H1 (cell line): ENCODE measurements around the gene GMCL1. TPM values are rescaled to one million over a fixed set of nuclear protein-coding genes. Genes with fewer than 3 reads are reported as not detected.

ENCODE experiments used
- CTCF ChIA-PET: fragments of 300-600 bp; sonication (Branson Sonifier 250); formaldehyde crosslinking; loops from one replicate; lab custom pipeline; 2021; ENCODE audit not compliant: partially characterized antibody; lab: Charles Lee
- POLR2A ChIA-PET: fragments of 300-600 bp; sonication (Branson Sonifier 250); formaldehyde crosslinking; loops from one replicate; lab custom pipeline; 2021; ENCODE audit warnings: inconsistent platforms; ENCODE audit not compliant: partially characterized antibody; lab: Charles Lee
- DNase-seq, 2 experiments: peaks; one replicate each; pipeline versions ENCODE4 v3.0.0 to v3.0.0-alpha.2; 2010 to 2022; ENCODE audit warnings: low spot score in 2 of 2, low read depth in 1 of 2, mixed read lengths in 1 of 2
- FAIRE-seq: peaks from 2 replicates; lab custom pipeline; 2011; peaks lifted over from hg19 to GRCh38; lab: Jason Lieb, UNC
- H2AFZ ChIP-seq: 2 replicates; pipeline ENCODE4 v1.8.1; 2012; ENCODE audit warnings: low read length, inconsistent platforms
- H2AK5ac ChIP-seq: 2 replicates; pipeline ENCODE4 v1.6.1; 2013; ENCODE audit warnings: low read depth, low read length
- H2BK120ac ChIP-seq: replicated peaks from 2 replicates; pipeline ENCODE3; 2013; ENCODE audit warnings: low read depth, low read length, inconsistent platforms
- H2BK12ac ChIP-seq: 2 replicates; pipeline ENCODE4 v1.6.1; 2013; ENCODE audit warnings: low read depth, low read length
- H2BK15ac ChIP-seq: 2 replicates; pipeline ENCODE4 v1.6.1; 2013; ENCODE audit warnings: low read length
- H2BK20ac ChIP-seq: 2 replicates; pipeline ENCODE4 v1.6.1; 2013; ENCODE audit warnings: low read length
- H2BK5ac ChIP-seq: 2 replicates; pipeline ENCODE4 v1.6.1; 2013; ENCODE audit warnings: low read depth, low read length
- H3K14ac ChIP-seq: 2 replicates; pipeline ENCODE4 v1.6.1; 2013; ENCODE audit warnings: inconsistent platforms; ENCODE audit not compliant: insufficient read length
- H3K18ac ChIP-seq: 2 replicates; pipeline ENCODE4 v1.6.1; 2013; ENCODE audit warnings: low read length; ENCODE audit errors: extremely low read depth
- H3K23ac ChIP-seq: 2 replicates; pipeline ENCODE4 v1.6.1; 2013; ENCODE audit warnings: inconsistent platforms; ENCODE audit not compliant: insufficient read length
- H3K23me2 ChIP-seq: 2 replicates; pipeline ENCODE4 v1.6.1; 2013; ENCODE audit warnings: low read depth, low read length
- H3K27ac ChIP-seq: 2 replicates; pipeline ENCODE4 v1.6.1; 2011; ENCODE audit warnings: low read depth, low read length, inconsistent platforms
- H3K27me3 ChIP-seq, 4 experiments: replicated peaks in 1 of 4; 1 replicate in 1 of 4; 2 replicates in 3 of 4; pipeline versions ENCODE4 v1.6.1 to v1.8.1; 2011 to 2013; ENCODE audit warnings: low read length in 3 of 4, mild to moderate bottlenecking in 3 of 4, inconsistent platforms in 2 of 4, mixed read lengths in 2 of 4, moderate library complexity in 1 of 4; ENCODE audit not compliant: control insufficient read depth in 3 of 4, insufficient read depth in 3 of 4; ENCODE audit errors: extremely low read depth in 1 of 4
- H3K36me3 ChIP-seq, 4 experiments: 2 replicates each; pipeline versions ENCODE4 v1.6.1 to v1.8.1; 2011 to 2013; ENCODE audit warnings: mild to moderate bottlenecking in 4 of 4, low read length in 3 of 4, moderate library complexity in 2 of 4, control low read depth in 1 of 4, inconsistent platforms in 1 of 4; ENCODE audit not compliant: insufficient read depth in 4 of 4, control insufficient read depth in 2 of 4
- H3K4ac ChIP-seq: replicated peaks from 2 replicates; pipeline ENCODE3; 2013; ENCODE audit warnings: low read length, low read depth, mixed read lengths, inconsistent platforms; ENCODE audit not compliant: insufficient read length
- H3K4me1 ChIP-seq, 4 experiments: replicated peaks in 1 of 4; 1 replicate in 1 of 4; 2 replicates in 3 of 4; pipeline versions ENCODE4 v1.6.1 to v1.8.1; 2011 to 2013; ENCODE audit warnings: low read length in 3 of 4, inconsistent platforms in 2 of 4, mixed read lengths in 1 of 4; ENCODE audit not compliant: insufficient read depth in 4 of 4, control insufficient read depth in 3 of 4
- H3K4me2 ChIP-seq, 2 experiments: 2 replicates each; pipeline versions ENCODE4 v1.6.1 to v1.8.1; 2011 to 2013; ENCODE audit warnings: low read depth in 2 of 2, low read length in 2 of 2, control low read depth in 1 of 2, inconsistent platforms in 1 of 2, mild to moderate bottlenecking in 1 of 2; ENCODE audit not compliant: insufficient read depth in 1 of 2
- H3K4me3 ChIP-seq, 4 experiments: fragments of 200-600, 300-600 bp in 1 of 4; sonication (generic), shearing (Covaris generic), sonication (Bioruptor Twin) in 1 of 4; 2 replicates each; pipeline versions ENCODE4 v1.5.1 to v1.8.1; 2011 to 2016; ENCODE audit warnings: low read length in 4 of 4, low read depth in 3 of 4, control low read depth in 2 of 4, inconsistent platforms in 2 of 4, mild to moderate bottlenecking in 2 of 4, mixed read lengths in 1 of 4, moderate library complexity in 1 of 4; ENCODE audit not compliant: insufficient read depth in 2 of 4; ENCODE audit errors: extremely low read depth in 1 of 4
- H3K56ac ChIP-seq: replicated peaks from 2 replicates; pipeline ENCODE3; 2013; ENCODE audit warnings: low read depth, mild to moderate bottlenecking, mixed read lengths, low read length, inconsistent platforms; ENCODE audit not compliant: insufficient read length
- H3K79me1 ChIP-seq: 2 replicates; pipeline ENCODE4 v1.6.1; 2013; ENCODE audit warnings: low read depth, low read length, control low read depth
- H3K79me2 ChIP-seq, 2 experiments: 2 replicates each; pipeline versions ENCODE4 v1.6.1 to v1.8.1; 2012 to 2013; ENCODE audit warnings: low read length in 2 of 2, mild to moderate bottlenecking in 2 of 2, inconsistent platforms in 1 of 2; ENCODE audit not compliant: insufficient read depth in 2 of 2, control insufficient read depth in 1 of 2
- H3K9ac ChIP-seq, 4 experiments: replicated peaks in 1 of 4; 1 replicate in 1 of 4; 2 replicates in 3 of 4; pipeline versions ENCODE4 v1.6.1 to v1.8.1; 2011 to 2013; ENCODE audit warnings: low read depth in 3 of 4, low read length in 3 of 4, control low read depth in 2 of 4, mild to moderate bottlenecking in 2 of 4, moderate library complexity in 2 of 4, inconsistent platforms in 1 of 4; ENCODE audit errors: extremely low read depth in 1 of 4
- H3K9me3 ChIP-seq, 2 experiments: 2 replicates each; pipeline versions ENCODE4 v1.6.1 to v1.8.1; 2012 to 2013; ENCODE audit warnings: mild to moderate bottlenecking in 2 of 2, moderate library complexity in 2 of 2, control low read depth in 1 of 2, inconsistent platforms in 1 of 2, low read depth in 1 of 2, low read length in 1 of 2, mixed read lengths in 1 of 2; ENCODE audit not compliant: insufficient read depth in 2 of 2
- H4K20me1 ChIP-seq, 2 experiments: replicated peaks in 1 of 2; 2 replicates each; pipeline versions ENCODE3 to v1.8.1; 2011 to 2013; ENCODE audit warnings: inconsistent platforms in 2 of 2, low read length in 2 of 2, mild to moderate bottlenecking in 1 of 2; ENCODE audit not compliant: insufficient read depth in 2 of 2, control insufficient read depth in 1 of 2
- H4K5ac ChIP-seq: 2 replicates; pipeline ENCODE4 v1.6.1; 2013; ENCODE audit warnings: low read length, low read depth, mixed read lengths, inconsistent platforms; ENCODE audit not compliant: insufficient read length
- H4K8ac ChIP-seq: 2 replicates; pipeline ENCODE4 v1.8.0; 2013; ENCODE audit warnings: mild to moderate bottlenecking, moderate library complexity, low read length, inconsistent platforms; ENCODE audit not compliant: insufficient read depth; ENCODE audit errors: extremely low read depth
- H4K91ac ChIP-seq: replicated peaks from 2 replicates; pipeline ENCODE3; 2013; ENCODE audit warnings: low read length, mixed read lengths, inconsistent platforms; ENCODE audit not compliant: insufficient read length
- CTBP2 ChIP-seq: IDR thresholded peaks from 2 replicates; pipeline ENCODE4 v1.7.0; 2011; ENCODE audit warnings: borderline replicate concordance, mild to moderate bottlenecking, moderate library complexity, mixed read lengths, low read length; ENCODE audit not compliant: insufficient read depth, insufficient read length
- EZH2 ChIP-seq: fragments of 200-600 bp; sonication (generic); IDR thresholded peaks from 2 replicates; pipeline ENCODE4 v1.7.1; 2012; ENCODE audit warnings: low read depth, mild to moderate bottlenecking, moderate library complexity, low read length, inconsistent platforms; ENCODE audit not compliant: severe bottlenecking
- JUND ChIP-seq: IDR thresholded peaks from 2 replicates; pipeline ENCODE4 v1.6.1; 2011; ENCODE audit warnings: mild to moderate bottlenecking, improper control_type of control experiment, low read length
- NANOG ChIP-seq: IDR thresholded peaks from 2 replicates; pipeline ENCODE4 v1.6.1; 2011; ENCODE audit warnings: low read length, low read depth, mild to moderate bottlenecking, inconsistent platforms; ENCODE audit not compliant: insufficient read depth, poor library complexity, severe bottlenecking
- NRF1 ChIP-seq: IDR thresholded peaks from 2 replicates; pipeline ENCODE4 v1.6.1; 2011; ENCODE audit warnings: mild to moderate bottlenecking, low read depth, low read length, improper control_type of control experiment
- POLR2A ChIP-seq, 2 experiments: IDR thresholded peaks; 1 replicate in 1 of 2; 2 replicates in 1 of 2; pipeline ENCODE4 v1.6.1; 2011; ENCODE audit warnings: low read depth in 2 of 2, low read length in 2 of 2, mild to moderate bottlenecking in 2 of 2; ENCODE audit errors: control extremely low read depth in 1 of 2
- RBBP5 ChIP-seq: IDR thresholded peaks from 2 replicates; pipeline ENCODE4 v1.7.1; 2012; ENCODE audit warnings: low read depth, mild to moderate bottlenecking, inconsistent platforms, low read length, moderate library complexity, borderline replicate concordance
- SP4 ChIP-seq: IDR thresholded peaks from 2 replicates; pipeline ENCODE4 v1.6.1; 2012; ENCODE audit warnings: low read length, inconsistent platforms
- TAF1 ChIP-seq: IDR thresholded peaks from 2 replicates; pipeline ENCODE4 v1.6.1; 2011; ENCODE audit warnings: mild to moderate bottlenecking, low read depth, low read length
- TEAD4 ChIP-seq: IDR thresholded peaks from 2 replicates; pipeline ENCODE4 v1.6.1; 2012; ENCODE audit warnings: low read depth, low read length, inconsistent platforms, mixed read lengths
- YY1 ChIP-seq: IDR thresholded peaks from 2 replicates; pipeline ENCODE4 v1.6.1; 2011; ENCODE audit warnings: low read depth, mild to moderate bottlenecking, low read length
- ZNF274 ChIP-seq: IDR thresholded peaks from 2 replicates; pipeline ENCODE4 v1.7.0; 2012; ENCODE audit warnings: low read length, borderline replicate concordance; ENCODE audit errors: extremely low read depth
- WGBS, 2 experiments: shearing (Covaris generic) in 1 of 2; methylation state at CpG; one replicate each; pipeline versions ENCODE4 v1.1.6 to v1.1.7; 2013 to 2015; ENCODE audit warnings: low lambda C conversion rate in 2 of 2, mixed read lengths in 2 of 2, inconsistent platforms in 1 of 2, low coverage in 1 of 2, missing lambda C conversion rate in 1 of 2; ENCODE audit not compliant: insufficient replicate concordance in 2 of 2, insufficient coverage in 1 of 2, insufficient read length in 1 of 2; ENCODE audit errors: extremely low coverage in 1 of 2, missing lambda C conversion rate in 1 of 2; 5-methylcytosine and 5-hydroxymethylcytosine counted together
- polyA plus RNA-seq, 7 experiments: library from polyadenylated mRNA; depleted of rRNA in 3 of 7; stranded (reverse) in 5 of 7; unstranded in 2 of 7; fragments of >200 nt in 5 of 7; fragments of 200-250 nt in 2 of 7; gene quantifications; 1 replicate in 5 of 7; 2 replicates in 1 of 7; 4 replicates in 1 of 7; pipeline versions ENCODE4 v1.2.1 to v1.2.3, GENCODE V29; 2011 to 2013; ENCODE audit warnings: missing spikeins in 2 of 7, mixed read lengths in 2 of 7
- total RNA-seq: library from RNA; stranded (reverse); fragmentation: NEBNext Ultra II Directional; extraction: Animal tissue kit (Norgen Biotek cat#: 25700); gene quantifications from 2 replicates; pipeline ENCODE4 v1.2.1, GENCODE V29; 2021
- TF ChIP-seq, protein P1 (sequence below): IDR thresholded peaks from 2 replicates; pipeline ENCODE4 v1.6.1; 2012; ENCODE audit warnings: low read length, inconsistent platforms

GMCL1 gene
- total and polyA plus RNA-seq, 2 of the 8 experiments (the other 6 are each of a cell fraction or from before 2014, with no cell fraction given) = 6.5 to 21.9 TPM

- H2BK5ac ChIP-seq = no peak overlapping the region
- ChIA-PET POLR2A (no interaction called here), CTCF (interaction anchor here (1.2 to 1.3 kb wide), 2 partner anchors 19 to 111 kb away, joined by 3 read pairs; no protein-coding TSS in a partner anchor)
- no peak overlapping the region for H2BK12ac ChIP-seq
- H3K4ac ChIP-seq = no peak overlapping the region
- no peak overlapping the region for H3K18ac ChIP-seq
- H2BK15ac ChIP-seq = no peak overlapping the region
- H4K8ac ChIP-seq = no peak overlapping the region
- peaks cover 0 to 22% (median 5%) of the 10 kb centered on the region in 4 experiments; a peak in 5 of 8 replicates for H3K36me3 ChIP-seq
- peaks cover 3 to 65% of the 10 kb centered on the region in 2 experiments; a peak in 3 of 4 replicates for H3K79me2 ChIP-seq
- H3K23me2 ChIP-seq = no peaks in the 10 kb centered on the region
- FAIRE-seq (no peak), DNase-seq (no peak)
- no peaks in the 10 kb centered on the region for H3K9me3 ChIP-seq
- H3K27ac ChIP-seq = no peak overlapping the region
- H2BK120ac ChIP-seq = no peak overlapping the region
- H2BK20ac ChIP-seq = no peak overlapping the region
- H3K79me1 ChIP-seq = peaks cover 5% of the 10 kb centered on the region; the same call in 1 of the 2 replicates
- no peak overlapping the region for H3K4me2 ChIP-seq
- no peak overlapping the region for H3K56ac ChIP-seq
- no peak overlapping the region for H3K23ac ChIP-seq
- no peak overlapping the region for H3K14ac ChIP-seq
- H3K27me3 ChIP-seq = no peaks in the 10 kb centered on the region
- H4K91ac ChIP-seq = no peak overlapping the region
- 90% methylated on average over 2 of the region's 2 CpGs; no CpG with 5 or more reads in 1 of the 2 experiments for WGBS, 2 experiments
- no peak overlapping the region; a peak in 1 of 7 replicates for H3K9ac ChIP-seq
- H4K20me1 ChIP-seq = peaks cover 2% of the 10 kb centered on the region in 2 experiments
- no peak overlapping the region for H2AK5ac ChIP-seq
- no peak overlapping the region for H3K4me3 ChIP-seq
- no peak overlapping the region for H4K5ac ChIP-seq
- H2AFZ ChIP-seq = no peak overlapping the region
- H3K4me1 ChIP-seq = peaks cover 0 to 2% (median 0%) of the 10 kb centered on the region in 4 experiments; a peak in 1 of 7 replicates
- TF ChIP-seq EZH2 (no peak), YY1 (no peak), POLR2A (IDR thresholded peaks at IDR 0.05; ENCODE audit: control extremely low read depth in 1 of 2, low read depth in 2 of 2, low read length in 2 of 2) (no peak), SP4 (no peak), RBBP5 (no peak), TEAD4 (no peak), NANOG (no peak), ZNF274 (no peak), NRF1 (no peak), JUND (no peak), CTBP2 (no peak), TAF1 (no peak)
- TF ChIP-seq, protein P1, sequence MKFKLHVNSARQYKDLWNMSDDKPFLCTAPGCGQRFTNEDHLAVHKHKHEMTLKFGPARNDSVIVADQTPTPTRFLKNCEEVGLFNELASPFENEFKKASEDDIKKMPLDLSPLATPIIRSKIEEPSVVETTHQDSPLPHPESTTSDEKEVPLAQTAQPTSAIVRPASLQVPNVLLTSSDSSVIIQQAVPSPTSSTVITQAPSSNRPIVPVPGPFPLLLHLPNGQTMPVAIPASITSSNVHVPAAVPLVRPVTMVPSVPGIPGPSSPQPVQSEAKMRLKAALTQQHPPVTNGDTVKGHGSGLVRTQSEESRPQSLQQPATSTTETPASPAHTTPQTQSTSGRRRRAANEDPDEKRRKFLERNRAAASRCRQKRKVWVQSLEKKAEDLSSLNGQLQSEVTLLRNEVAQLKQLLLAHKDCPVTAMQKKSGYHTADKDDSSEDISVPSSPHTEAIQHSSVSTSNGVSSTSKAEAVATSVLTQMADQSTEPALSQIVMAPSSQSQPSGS = no peak
These were observed 6.2 kb downstream of the GMCL1 start for GRCh38 chr2:69835666-69836065.
